Nephron progenitor cell (in vitro differentiated cells): ENCODE measurements around the gene ATG10.

ENCODE experiments used
- DNase-seq: peaks from one replicate; pipeline ENCODE4 v3.0.0; 2021
- H3K27ac Mint-ChIP-seq: 2 replicates; pipeline ENCODE4 v1.8.0; 2021; ENCODE audit warnings: mild to moderate bottlenecking, moderate library complexity, mixed read lengths
- H3K27me3 Mint-ChIP-seq: 2 replicates; pipeline ENCODE4 v1.8.0; 2021; ENCODE audit warnings: mild to moderate bottlenecking, low read depth, mixed read lengths; ENCODE audit not compliant: poor library complexity
- H3K36me3 Mint-ChIP-seq: 2 replicates; pipeline ENCODE4 v1.8.0; 2021; ENCODE audit warnings: low read depth, mixed read lengths
- H3K4me1 Mint-ChIP-seq: 2 replicates; pipeline ENCODE4 v1.8.0; 2021; ENCODE audit warnings: mixed read lengths
- H3K4me3 Mint-ChIP-seq: 2 replicates; pipeline ENCODE4 v1.8.0; 2021; ENCODE audit warnings: mild to moderate bottlenecking, moderate library complexity, mixed read lengths
- H3K9me3 Mint-ChIP-seq: 2 replicates; pipeline ENCODE4 v1.8.0; 2021; ENCODE audit warnings: mild to moderate bottlenecking, moderate library complexity, mixed read lengths
- TF ChIP-seq, protein P1 (sequence below): fragments of 200-600 bp; sonication (generic); IDR thresholded peaks from 2 replicates; pipeline ENCODE4 v1.5.0; 2021; ENCODE audit warnings: antibody characterized with exemption

The ATG10 gene

DNA sequence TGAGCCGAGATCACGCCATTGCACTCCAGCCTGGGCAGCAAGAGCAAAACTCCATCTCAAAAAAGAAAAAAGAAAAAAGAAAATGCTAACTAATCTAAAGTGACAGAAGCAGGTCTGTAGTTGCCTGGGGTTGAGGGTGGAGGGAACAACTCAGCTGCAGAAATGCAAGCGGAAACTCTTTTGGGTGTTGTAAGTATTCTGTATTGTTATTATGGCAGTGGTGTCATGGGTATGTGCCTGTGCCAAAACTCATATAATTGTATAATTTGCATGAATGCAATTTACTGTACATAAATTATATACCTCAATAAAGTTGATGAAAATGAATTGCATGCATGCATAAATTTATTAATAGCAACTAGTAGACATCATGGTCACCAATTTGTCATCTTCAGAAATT is 329.4 kb downstream of the ATG10 start:
- H3K9me3 Mint-ChIP-seq = peaks cover 4% of the 10 kb centered on the region
- H3K27ac Mint-ChIP-seq = no peak overlapping the region
- H3K36me3 Mint-ChIP-seq = peaks cover 4% of the 10 kb centered on the region
- peaks cover 10% of the 10 kb centered on the region for H3K4me1 Mint-ChIP-seq
- TF ChIP-seq, protein P1, sequence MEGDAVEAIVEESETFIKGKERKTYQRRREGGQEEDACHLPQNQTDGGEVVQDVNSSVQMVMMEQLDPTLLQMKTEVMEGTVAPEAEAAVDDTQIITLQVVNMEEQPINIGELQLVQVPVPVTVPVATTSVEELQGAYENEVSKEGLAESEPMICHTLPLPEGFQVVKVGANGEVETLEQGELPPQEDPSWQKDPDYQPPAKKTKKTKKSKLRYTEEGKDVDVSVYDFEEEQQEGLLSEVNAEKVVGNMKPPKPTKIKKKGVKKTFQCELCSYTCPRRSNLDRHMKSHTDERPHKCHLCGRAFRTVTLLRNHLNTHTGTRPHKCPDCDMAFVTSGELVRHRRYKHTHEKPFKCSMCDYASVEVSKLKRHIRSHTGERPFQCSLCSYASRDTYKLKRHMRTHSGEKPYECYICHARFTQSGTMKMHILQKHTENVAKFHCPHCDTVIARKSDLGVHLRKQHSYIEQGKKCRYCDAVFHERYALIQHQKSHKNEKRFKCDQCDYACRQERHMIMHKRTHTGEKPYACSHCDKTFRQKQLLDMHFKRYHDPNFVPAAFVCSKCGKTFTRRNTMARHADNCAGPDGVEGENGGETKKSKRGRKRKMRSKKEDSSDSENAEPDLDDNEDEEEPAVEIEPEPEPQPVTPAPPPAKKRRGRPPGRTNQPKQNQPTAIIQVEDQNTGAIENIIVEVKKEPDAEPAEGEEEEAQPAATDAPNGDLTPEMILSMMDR = no peak
- H3K27me3 Mint-ChIP-seq = peaks cover 3% of the 10 kb centered on the region
- H3K4me3 Mint-ChIP-seq = no peak overlapping the region
- no peak for DNase-seq
